ENCODE results near the gene KLC1.

KLC1 gene

DNA sequence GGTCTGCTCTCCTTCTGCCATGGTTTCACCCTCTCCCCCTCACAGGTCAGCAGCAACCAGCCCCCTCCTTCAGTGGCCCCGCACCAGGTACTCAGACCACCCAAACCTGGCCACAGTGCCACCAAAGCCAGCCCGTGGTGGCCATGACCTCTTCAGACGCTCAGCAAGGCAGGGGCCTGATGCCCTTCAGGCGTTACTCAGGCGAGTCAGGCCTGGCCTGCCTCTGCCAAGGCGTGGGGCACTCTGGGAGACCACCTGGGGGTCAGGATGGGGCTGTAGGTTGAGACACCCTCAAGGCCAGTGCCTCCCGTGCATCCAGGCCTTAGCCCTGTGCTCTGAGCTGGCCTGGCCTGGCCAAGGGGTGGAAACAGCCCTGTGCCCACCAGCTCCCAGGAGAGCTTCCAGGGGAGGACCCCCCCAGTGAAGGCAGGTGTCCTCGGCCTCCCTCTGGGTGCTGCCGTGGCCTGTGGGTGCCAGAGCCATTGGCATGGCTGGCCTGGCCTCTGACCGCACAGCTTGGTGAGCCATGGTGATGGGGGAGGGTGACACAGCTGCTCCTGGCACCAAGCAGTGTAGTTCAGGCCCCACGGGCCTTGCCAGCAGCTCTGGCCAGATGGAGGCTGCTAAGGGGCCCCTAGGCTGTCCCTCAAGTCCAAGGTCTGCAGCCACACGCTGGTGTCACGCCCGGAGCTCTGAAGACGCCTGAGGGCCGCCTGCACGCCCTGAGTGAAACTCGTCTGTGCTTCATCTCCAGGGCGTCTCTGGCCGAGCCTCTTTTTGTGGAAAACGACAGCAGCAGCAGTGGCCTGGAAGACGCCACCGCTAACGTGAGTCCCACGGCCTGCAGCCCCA, 71.1 kb downstream of the KLC1 start:
- Histone ChIP-seq H3K4me1 (ENCODE audit: control insufficient read depth in 1 of 2, insufficient read depth in 2 of 2, low read length in 2 of 2) (peaks cover 9 to 51% of the 10 kb centered on the region in 2 donors), H3K27ac (ENCODE audit: low read length) (no peak overlapping the region), H3K36me3 (ENCODE audit: control insufficient read depth in 1 of 2, insufficient read depth in 2 of 2, low read length in 2 of 2) (peaks cover 11 to 55% of the 10 kb centered on the region in 2 donors)

DNA sequence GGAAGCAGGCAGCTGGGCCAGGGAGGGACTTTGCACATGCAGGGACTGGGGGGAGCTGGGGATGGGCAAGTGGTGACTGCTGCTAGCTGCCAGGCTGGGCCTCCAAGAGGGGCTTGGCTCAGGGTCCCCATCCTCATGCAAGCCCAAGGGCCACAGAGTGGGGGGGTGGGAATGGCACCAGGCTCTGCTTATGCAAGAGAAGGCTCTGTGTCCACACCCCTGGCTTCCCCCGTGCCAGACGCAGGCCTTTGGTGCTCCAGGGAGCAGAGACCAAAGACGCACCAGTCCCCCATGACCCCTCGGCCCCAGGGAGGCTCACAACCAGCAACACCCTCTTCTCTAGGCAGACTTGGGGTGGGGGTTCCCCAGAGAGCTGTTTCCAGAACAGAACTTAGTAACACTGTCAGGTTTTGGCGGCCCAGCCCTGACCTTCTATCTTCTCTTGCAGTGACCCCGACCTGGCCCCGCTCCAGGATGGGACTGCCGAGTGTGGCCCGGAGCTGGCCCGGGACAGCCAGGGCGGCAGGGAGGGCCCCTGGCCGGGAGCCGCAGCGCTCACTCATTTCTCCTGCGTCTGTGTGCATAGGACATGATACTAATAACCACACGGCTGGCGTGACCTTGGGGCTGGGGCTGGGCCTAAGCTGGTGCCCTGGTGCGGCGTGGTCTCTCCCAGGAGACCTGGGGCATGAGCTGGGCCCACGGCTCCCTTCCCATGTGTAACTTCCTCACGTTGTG, 71.9 kb downstream of the KLC1 start:
- no peaks in the 10 kb centered on the region for H3K27me3 ChIP-seq (ENCODE audit: low read depth, low read length)
- no peak overlapping the region for H3K4me3 ChIP-seq (ENCODE audit: low read depth in 1 of 2, low read length in 2 of 2)
- H3K36me3 ChIP-seq (ENCODE audit: control insufficient read depth in 1 of 2, insufficient read depth in 2 of 2, low read length in 2 of 2) = peaks cover 11 to 59% of the 10 kb centered on the region in 2 donors
- no peak overlapping the region for H3K27ac ChIP-seq (ENCODE audit: low read length)
- no peaks in the 10 kb centered on the region for H3K9me3 ChIP-seq (ENCODE audit: control insufficient read depth in 1 of 2, low read length in 2 of 2)
- peaks cover 9 to 43% of the 10 kb centered on the region in 2 donors for H3K4me1 ChIP-seq (ENCODE audit: control insufficient read depth in 1 of 2, insufficient read depth in 2 of 2, low read length in 2 of 2)

More for the DNA sequence above, 71.1 kb downstream of the KLC1 start:
- no peaks in the 10 kb centered on the region for H3K9me3 ChIP-seq (ENCODE audit: control insufficient read depth in 1 of 2, low read length in 2 of 2)
- no peak overlapping the region for H3K4me3 ChIP-seq (ENCODE audit: low read depth in 1 of 2, low read length in 2 of 2)
- no peaks in the 10 kb centered on the region for H3K27me3 ChIP-seq (ENCODE audit: low read depth, low read length)

DNA sequence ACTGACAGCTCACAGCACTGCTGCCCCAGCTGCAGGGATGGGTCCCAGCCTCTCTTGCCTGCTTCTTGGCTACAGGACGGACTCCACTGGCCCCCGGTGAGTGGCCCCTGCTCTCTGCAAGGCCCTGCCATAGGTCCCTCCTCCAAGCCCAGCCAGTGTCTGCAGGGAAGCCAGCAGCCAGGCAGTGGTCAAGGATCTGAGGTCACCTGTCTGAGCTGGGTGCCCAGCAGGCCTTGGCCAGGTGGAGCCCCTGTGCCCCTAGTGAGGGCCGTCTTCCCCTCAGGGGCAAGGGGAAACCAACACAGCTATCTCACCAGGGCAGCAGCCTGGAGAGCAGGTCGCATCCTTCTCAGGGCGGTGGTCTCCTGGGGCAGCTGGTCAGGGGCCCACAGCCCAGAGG, 73.1 kb downstream of the KLC1 start:
- Histone ChIP-seq H3K4me3 (ENCODE audit: low read depth in 1 of 2, low read length in 2 of 2) (no peak overlapping the region), H3K36me3 (ENCODE audit: control insufficient read depth in 1 of 2, insufficient read depth in 2 of 2, low read length in 2 of 2) (peaks cover 11 to 66% of the 10 kb centered on the region in 2 donors), H3K9me3 (ENCODE audit: control insufficient read depth in 1 of 2, low read length in 2 of 2) (no peaks in the 10 kb centered on the region), H3K4me1 (ENCODE audit: control insufficient read depth in 1 of 2, insufficient read depth in 2 of 2, low read length in 2 of 2) (peaks cover 6 to 32% of the 10 kb centered on the region in 2 donors), H3K27ac (ENCODE audit: low read length) (no peak overlapping the region), H3K27me3 (ENCODE audit: low read depth, low read length) (no peaks in the 10 kb centered on the region)

DNA sequence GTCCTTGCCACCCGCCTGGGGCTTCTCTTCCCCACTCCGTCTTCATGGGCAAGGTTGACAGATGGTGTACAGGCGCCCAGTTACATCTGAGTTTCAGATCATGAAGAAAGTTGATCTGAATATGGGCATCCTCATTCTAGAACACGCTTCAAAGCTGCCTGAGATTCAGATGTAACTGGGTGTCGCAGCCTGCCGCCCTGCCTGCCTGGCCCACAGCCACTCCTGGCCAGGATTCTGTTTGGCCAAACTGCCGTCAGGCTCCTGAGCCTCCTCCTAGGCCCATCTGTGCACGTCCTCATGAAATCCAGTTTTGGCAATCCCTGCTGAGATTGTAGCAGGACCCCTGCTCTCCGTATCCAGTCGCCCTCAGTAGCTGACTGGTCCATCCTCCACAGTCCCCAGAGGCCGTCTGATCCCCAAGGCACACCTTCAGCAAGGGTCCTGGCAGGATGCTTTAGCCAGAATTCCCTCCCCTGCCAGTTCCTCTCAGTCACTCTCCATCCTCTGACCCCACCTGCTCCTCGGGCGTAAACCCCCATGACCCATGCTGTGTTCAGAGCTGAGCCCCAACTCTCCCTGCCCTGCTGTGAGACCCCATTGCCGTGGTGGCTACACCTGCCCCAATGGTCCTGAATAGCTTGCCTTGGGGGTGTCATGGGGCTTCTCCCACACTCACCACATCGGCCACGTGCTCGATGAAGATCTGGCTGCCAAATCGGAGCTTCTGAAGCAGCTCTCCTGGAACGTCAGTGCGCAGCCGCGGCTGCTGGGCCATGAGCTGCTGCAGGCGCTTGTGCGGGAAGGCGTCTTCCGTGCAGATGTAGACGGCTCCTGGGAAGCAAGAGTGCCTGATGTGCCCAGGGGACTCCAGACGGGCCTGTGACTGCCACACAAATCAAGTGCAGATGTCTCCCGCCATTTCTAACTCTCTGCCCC, 73.8 kb downstream of the KLC1 start:
- Histone ChIP-seq H3K9me3 (ENCODE audit: control insufficient read depth in 1 of 2, low read length in 2 of 2) (no peaks in the 10 kb centered on the region), H3K36me3 (ENCODE audit: control insufficient read depth in 1 of 2, insufficient read depth in 2 of 2, low read length in 2 of 2) (peaks cover 11 to 62% of the 10 kb centered on the region in 2 donors), H3K4me3 (ENCODE audit: low read depth in 1 of 2, low read length in 2 of 2) (no peak overlapping the region), H3K27me3 (ENCODE audit: low read depth, low read length) (no peaks in the 10 kb centered on the region), H3K4me1 (ENCODE audit: control insufficient read depth in 1 of 2, insufficient read depth in 2 of 2, low read length in 2 of 2) (peaks cover 0 to 25% of the 10 kb centered on the region in 2 donors), H3K27ac (ENCODE audit: low read length) (no peak overlapping the region)

DNA sequence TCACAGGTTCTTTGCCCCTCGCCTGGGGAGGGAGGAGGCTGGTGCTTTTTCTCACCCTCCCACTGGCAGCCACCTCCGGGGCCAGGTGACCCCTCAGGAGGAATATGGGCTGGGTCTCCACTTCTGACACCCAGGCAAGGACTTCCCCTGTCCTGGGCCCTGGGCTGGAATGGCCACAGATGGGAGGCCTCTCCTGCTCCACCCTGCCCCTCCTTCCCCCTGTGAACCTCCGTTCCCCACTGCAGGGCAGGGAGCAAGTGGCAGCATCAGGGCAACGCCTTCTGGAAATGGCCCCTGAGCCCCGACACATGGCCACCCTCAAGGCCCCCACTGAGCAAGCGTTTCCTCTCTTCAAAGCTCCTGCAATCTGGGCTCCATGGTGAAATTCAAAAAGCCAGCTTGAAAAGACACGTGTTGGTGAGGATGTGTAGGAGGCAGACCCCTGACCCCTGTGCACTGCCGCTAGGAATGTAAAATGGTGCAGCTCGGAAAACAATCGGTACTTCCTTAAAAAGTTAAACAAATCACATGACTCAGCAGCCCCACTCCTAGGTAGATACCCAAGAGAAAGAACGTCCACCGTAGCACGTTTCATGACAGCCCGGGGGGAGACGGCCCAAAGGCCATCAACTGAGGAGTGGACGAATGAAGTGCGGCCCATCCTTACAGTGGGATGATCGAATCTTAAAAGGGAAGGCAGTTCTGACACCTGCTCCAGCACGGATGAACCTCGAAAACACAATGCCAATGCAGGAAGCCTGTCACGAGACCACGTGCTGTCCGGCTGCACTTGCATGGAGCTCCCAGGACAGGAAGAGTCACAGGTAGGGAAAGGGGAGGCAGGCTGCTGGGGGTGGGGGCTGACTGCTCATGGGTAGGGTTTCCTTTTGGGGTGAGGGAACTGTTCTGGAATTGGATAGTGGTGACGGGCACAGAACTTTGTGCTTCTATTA, 74.7 kb downstream of the KLC1 start:
- H3K4me3 ChIP-seq (ENCODE audit: low read depth in 1 of 2, low read length in 2 of 2) = no peak overlapping the region
- H3K9me3 ChIP-seq (ENCODE audit: control insufficient read depth in 1 of 2, low read length in 2 of 2) = no peaks in the 10 kb centered on the region
- no peak overlapping the region for H3K27ac ChIP-seq (ENCODE audit: low read length)
- no peaks in the 10 kb centered on the region for H3K27me3 ChIP-seq (ENCODE audit: low read depth, low read length)
- peaks cover 0 to 18% of the 10 kb centered on the region in 2 donors for H3K4me1 ChIP-seq (ENCODE audit: control insufficient read depth in 1 of 2, insufficient read depth in 2 of 2, low read length in 2 of 2)
- peaks cover 11 to 57% of the 10 kb centered on the region in 2 donors for H3K36me3 ChIP-seq (ENCODE audit: control insufficient read depth in 1 of 2, insufficient read depth in 2 of 2, low read length in 2 of 2)

DNA sequence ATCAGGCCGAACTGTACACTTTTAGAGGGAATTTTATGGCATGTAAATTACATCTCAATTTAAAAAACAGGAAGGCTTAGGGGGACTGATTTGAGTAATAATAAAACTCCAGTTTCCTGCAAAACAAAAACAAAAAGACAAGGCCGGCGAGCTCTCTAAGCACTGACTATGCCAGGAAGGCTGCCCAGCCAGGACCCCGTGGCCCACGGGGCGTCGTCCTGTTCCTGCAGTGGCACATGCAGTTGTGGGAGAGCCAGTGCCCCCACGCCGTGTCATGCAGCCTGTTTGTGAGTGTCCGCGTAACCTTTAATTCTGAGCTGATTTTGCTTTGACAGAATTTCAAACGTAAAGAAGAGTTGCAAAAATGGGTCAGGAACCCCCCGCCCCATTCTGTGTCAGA, 75.7 kb downstream of the KLC1 start:
- H3K36me3 ChIP-seq (ENCODE audit: control insufficient read depth in 1 of 2, insufficient read depth in 2 of 2, low read length in 2 of 2) = peaks cover 4 to 48% of the 10 kb centered on the region in 2 donors
- no peaks in the 10 kb centered on the region for H3K9me3 ChIP-seq (ENCODE audit: control insufficient read depth in 1 of 2, low read length in 2 of 2)
- no peak overlapping the region for H3K27ac ChIP-seq (ENCODE audit: low read length)
- peaks cover 0 to 15% of the 10 kb centered on the region in 2 donors for H3K4me1 ChIP-seq (ENCODE audit: control insufficient read depth in 1 of 2, insufficient read depth in 2 of 2, low read length in 2 of 2)
- H3K27me3 ChIP-seq (ENCODE audit: low read depth, low read length) = no peaks in the 10 kb centered on the region
- no peak overlapping the region for H3K4me3 ChIP-seq (ENCODE audit: low read depth in 1 of 2, low read length in 2 of 2)

DNA sequence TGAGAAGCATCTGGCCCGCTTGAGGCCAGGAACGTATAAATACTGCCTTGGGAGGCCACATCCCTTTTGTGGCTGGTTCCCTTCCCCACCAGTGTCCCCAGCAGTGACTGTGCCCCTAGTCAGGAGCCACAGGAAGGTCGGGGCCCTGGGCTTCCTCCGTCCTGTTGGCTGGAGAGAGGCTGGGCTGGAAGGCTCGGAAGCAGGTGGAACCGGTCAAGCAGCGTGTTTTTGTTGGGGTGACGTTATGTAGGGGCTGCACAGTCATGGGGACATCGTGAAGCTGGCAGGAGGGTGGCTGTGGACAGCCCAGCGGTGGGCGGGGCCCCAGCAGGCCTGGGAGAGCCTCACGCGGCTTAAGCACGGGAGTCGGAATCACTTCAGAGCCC, 76.1 kb downstream of the KLC1 start:
- Histone ChIP-seq H3K36me3 (ENCODE audit: control insufficient read depth in 1 of 2, insufficient read depth in 2 of 2, low read length in 2 of 2) (peaks cover 3 to 48% of the 10 kb centered on the region in 2 donors), H3K4me3 (ENCODE audit: low read depth in 1 of 2, low read length in 2 of 2) (no peak overlapping the region)

DNA sequence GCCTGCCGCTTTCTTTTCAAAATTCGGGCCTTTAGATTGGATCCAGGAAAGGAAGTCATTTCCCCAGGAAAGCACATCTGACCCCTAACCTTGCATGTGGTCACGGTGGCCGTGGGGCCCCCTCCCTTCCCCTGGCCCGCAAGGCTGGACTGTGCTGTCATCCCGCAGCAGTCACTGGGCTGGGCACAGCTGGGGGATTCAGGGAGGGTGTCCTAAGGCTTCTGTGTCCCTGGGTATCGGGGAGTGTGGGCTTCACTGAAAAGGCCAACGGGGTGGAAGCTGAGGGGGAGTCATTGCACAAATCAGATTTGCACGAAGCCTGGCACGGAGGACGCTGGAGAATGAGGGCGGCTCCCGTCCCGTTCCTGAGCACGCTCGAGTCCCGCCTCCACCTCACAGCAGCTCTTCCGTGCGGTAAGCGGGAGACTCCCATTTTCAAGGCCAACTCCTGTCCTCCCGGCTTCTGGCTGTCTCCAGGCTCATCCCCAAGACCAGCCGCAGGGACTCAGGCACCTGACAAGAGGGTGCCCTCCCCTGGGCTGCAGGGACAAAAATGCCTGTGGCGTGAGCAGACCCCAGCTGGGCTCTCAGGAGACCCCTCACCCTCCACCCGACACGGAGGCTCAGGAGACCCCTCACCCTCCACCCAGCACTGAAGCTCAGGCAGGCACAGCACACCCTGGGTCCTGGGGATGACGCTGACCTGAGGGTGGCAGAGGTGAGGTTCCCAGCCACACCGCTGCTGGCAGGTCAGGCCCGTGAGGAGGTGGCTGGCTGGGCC, 76.7 kb downstream of the KLC1 start:
- H3K27me3 ChIP-seq (ENCODE audit: low read depth, low read length) = no peaks in the 10 kb centered on the region
- H3K4me3 ChIP-seq (ENCODE audit: low read depth in 1 of 2, low read length in 2 of 2) = no peak overlapping the region
- no peak overlapping the region for H3K27ac ChIP-seq (ENCODE audit: low read length)
- H3K36me3 ChIP-seq (ENCODE audit: control insufficient read depth in 1 of 2, insufficient read depth in 2 of 2, low read length in 2 of 2) = peaks cover 3 to 48% of the 10 kb centered on the region in 2 donors
- H3K4me1 ChIP-seq (ENCODE audit: control insufficient read depth in 1 of 2, insufficient read depth in 2 of 2, low read length in 2 of 2) = peaks cover 0 to 8% of the 10 kb centered on the region in 2 donors
- no peaks in the 10 kb centered on the region for H3K9me3 ChIP-seq (ENCODE audit: control insufficient read depth in 1 of 2, low read length in 2 of 2)

More for the DNA sequence above, 76.1 kb downstream of the KLC1 start:
- no peaks in the 10 kb centered on the region for H3K27me3 ChIP-seq (ENCODE audit: low read depth, low read length)
- no peaks in the 10 kb centered on the region for H3K9me3 ChIP-seq (ENCODE audit: control insufficient read depth in 1 of 2, low read length in 2 of 2)
- H3K27ac ChIP-seq (ENCODE audit: low read length) = no peak overlapping the region
- peaks cover 0 to 14% of the 10 kb centered on the region in 2 donors for H3K4me1 ChIP-seq (ENCODE audit: control insufficient read depth in 1 of 2, insufficient read depth in 2 of 2, low read length in 2 of 2)

DNA sequence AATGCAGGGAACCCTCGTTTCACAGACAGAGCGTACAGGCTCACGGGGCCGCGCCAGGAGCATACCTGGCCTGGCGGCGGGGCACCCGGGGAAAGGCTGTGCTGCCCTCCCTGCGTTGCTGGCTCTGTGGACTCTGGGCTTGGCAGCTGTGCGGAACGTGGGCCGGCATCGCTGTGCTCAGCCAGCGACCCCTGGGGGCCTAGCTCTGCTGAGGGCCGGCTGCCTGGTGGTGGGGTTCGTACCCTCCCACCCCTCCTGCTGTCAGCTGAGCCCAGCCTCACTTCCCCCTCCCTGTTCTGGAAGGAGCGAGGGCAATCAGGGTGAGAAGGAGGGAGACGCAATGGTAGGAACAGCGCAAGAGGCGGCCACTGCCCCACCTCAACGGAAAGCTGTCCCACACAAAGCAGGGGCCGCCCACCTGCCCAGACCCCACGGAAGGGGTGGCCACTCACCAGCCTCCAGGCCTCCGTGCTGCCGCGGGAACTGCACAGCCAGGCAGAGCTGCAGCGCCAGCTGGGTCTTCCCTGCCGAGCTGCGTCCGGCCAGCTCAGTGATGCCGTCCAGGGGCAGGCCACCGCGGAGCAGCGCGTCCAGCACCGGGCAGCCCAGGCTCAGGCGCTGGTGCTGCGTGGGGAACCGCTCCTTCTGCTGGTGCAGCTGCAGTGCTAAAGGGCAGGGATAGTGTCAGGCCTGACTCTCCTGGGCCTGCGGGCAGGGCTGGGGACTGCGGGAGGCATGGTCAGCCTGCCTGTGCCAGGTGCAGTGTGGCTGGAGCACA, 77.7 kb downstream of the KLC1 start:
- Histone ChIP-seq H3K4me3 (ENCODE audit: low read depth in 1 of 2, low read length in 2 of 2) (no peak overlapping the region), H3K4me1 (ENCODE audit: control insufficient read depth in 1 of 2, insufficient read depth in 2 of 2, low read length in 2 of 2) (peaks cover 4 to 11% of the 10 kb centered on the region in 2 donors), H3K36me3 (ENCODE audit: control insufficient read depth in 1 of 2, insufficient read depth in 2 of 2, low read length in 2 of 2) (peaks cover 3 to 41% of the 10 kb centered on the region in 2 donors), H3K27me3 (ENCODE audit: low read depth, low read length) (no peaks in the 10 kb centered on the region), H3K27ac (ENCODE audit: low read length) (no peak overlapping the region), H3K9me3 (ENCODE audit: control insufficient read depth in 1 of 2, low read length in 2 of 2) (no peaks in the 10 kb centered on the region)
